Activated CD4-positive, alpha-beta T cell treated with anti-CD3 and anti-CD28 coated beads, Interleukin-10, Interleukin-2, amounts not matched to agents 100 ng/mL and 50 ng/mL, durations not matched to agents 16 hours and 8 hours (primary cell): ENCODE measurements around the gene SRGAP2.
"Not testable (repeated sequence)": the region's sequence is repeated elsewhere in the genome, so short reads cannot be mapped to it uniquely, and the experiment has no call there.

Experiments used
- DNase-seq: peaks from one replicate; pipeline ENCODE4 v3.0.0-alpha.2; 2020

Gene SRGAP2

GRCh38 chr1:206203364-206204158, at the start of gene SRGAP2:
SRGAP2 (plus strand) TSS chr1:206203541; CDS start chr1:206205971, 2,430 bp downstream.
- peak; percentile 63 for DNase-seq

GRCh38 chr1:206167350-206168029, 35.9 kb upstream of the SRGAP2 start:
- DNase-seq = peak; percentile 18

- not testable (repeated sequence) for DNase-seq
Observed at GRCh38 chr1:206169794-206170193, 33.5 kb upstream of the SRGAP2 start.

GRCh38 chr1:206173110-206173719, 30.1 kb upstream of the SRGAP2 start:
- DNase-seq = not testable (repeated sequence)

GRCh38 chr1:206174182-206174868, 29.0 kb upstream of the SRGAP2 start:
- not testable (repeated sequence) for DNase-seq

GRCh38 chr1:206175459-206176113, 27.8 kb upstream of the SRGAP2 start:
- not testable (repeated sequence) for DNase-seq

GRCh38 chr1:206176114-206176502, 27.2 kb upstream of the SRGAP2 start:
- DNase-seq = not testable (repeated sequence)

- not testable (repeated sequence) for DNase-seq
Observed at GRCh38 chr1:206178061-206178989, 25.0 kb upstream of the SRGAP2 start.

- not testable (repeated sequence) for DNase-seq
Observed at GRCh38 chr1:206179666-206180065, 23.7 kb upstream of the SRGAP2 start.

- not testable (repeated sequence) for DNase-seq
Observed at GRCh38 chr1:206182368-206183317, 20.7 kb upstream of the SRGAP2 start.

GRCh38 chr1:206183788-206184187, 19.6 kb upstream of the SRGAP2 start:
- DNase-seq = not testable (repeated sequence)

GRCh38 chr1:206185778-206186177, 17.6 kb upstream of the SRGAP2 start:
- not testable (repeated sequence) for DNase-seq

GRCh38 chr1:206186826-206187225, 16.5 kb upstream of the SRGAP2 start:
- not testable (repeated sequence) for DNase-seq

GRCh38 chr1:206195182-206195581, 8.2 kb upstream of the SRGAP2 start:
- DNase-seq = not testable (repeated sequence)

- not testable (repeated sequence) for DNase-seq
Observed at GRCh38 chr1:206196748-206197424, 6.5 kb upstream of the SRGAP2 start.

GRCh38 chr1:206202789-206203363, 465 bp upstream of the SRGAP2 start, which contains the start of gene FAM72A:
FAM72A (minus strand) TSS chr1:206202839; CDS start chr1:206202025, 814 bp downstream.
- DNase-seq = peak; percentile 99

- peak; percentile 11 for DNase-seq
Observed at GRCh38 chr1:206204159-206204511, 794 bp downstream of the SRGAP2 start.

- not testable (repeated sequence) for DNase-seq
Observed at GRCh38 chr1:206204871-206205270, 1.5 kb downstream of the SRGAP2 start.

GRCh38 chr1:206205569-206205968, 2.2 kb downstream of the SRGAP2 start:
- DNase-seq = peak; percentile 6
